Measurements from ENCODE around the gene KAT7. TPM values are rescaled to one million over a fixed set of nuclear protein-coding genes. Genes with fewer than 3 reads are reported as not detected.

KAT7 gene
- total RNA-seq, 1 experiment from 2014 or later, result 79.5 TPM

GRCh38 chr17:49874911-49875310 lies 86.4 kb downstream of the KAT7 start:
- ChIA-PET POLR2A (no interaction called here), CTCF (interaction anchor here (9.7 kb wide), 1 partner anchor 122 kb away, joined by 123 read pairs; the partner anchor contains the start of gene DLX3), RAD21 (ENCODE audit: low non-redundant PET in 1 of 2, low total read pairs in 2 of 2, uncharacterized antibody in 2 of 2, unreplicated experiment in 2 of 2) (interaction anchor here in 1 of 2 experiments (0.6 to 2.9 kb wide), 2 partner anchors 53 to 123 kb away, joined by 3 to 8 read pairs; no protein-coding TSS in a partner anchor)
- H3K4me2 ChIP-seq (ENCODE audit: low read length), result no peak overlapping the region
- DNase-seq (ENCODE audit: low read depth, low spot score) (no peak), ATAC-seq (no peak)
- intact Hi-C loops (cut with micrococcal nuclease), result no loop called here
- no peak overlapping the region for H3K27ac ChIP-seq (ENCODE audit: low read depth, low read length)
- no peak overlapping the region for H2AFZ ChIP-seq (ENCODE audit: low read depth, low read length, poor library complexity, severe bottlenecking)
- no peaks in the 10 kb centered on the region for H3K79me2 ChIP-seq (ENCODE audit: insufficient read depth, low read length)
- peaks cover 0 to under 1% of the 10 kb centered on the region in 2 experiments; a peak in 1 of 4 replicates for H3K4me1 ChIP-seq (ENCODE audit: control insufficient read depth in 1 of 2, insufficient read depth in 2 of 2, low read length in 2 of 2)
- H3K4me3 ChIP-seq (replicated peaks in 1 of 2; ENCODE audit: low read depth in 1 of 2, low read length in 2 of 2), result no peak overlapping the region
- BruUV-seq (replicated peaks), result no TSS peak
- H3K9me2 ChIP-seq (ENCODE audit: insufficient read depth), result no peaks in the 10 kb centered on the region
- H3K36me3 ChIP-seq (ENCODE audit: control insufficient read depth in 1 of 2, insufficient read depth in 2 of 2, low read length in 2 of 2), result no peaks in the 10 kb centered on the region
- H3K27me3 ChIP-seq (ENCODE audit: insufficient read depth, low read length), result no peaks in the 10 kb centered on the region
- no peak overlapping the region for H3K9ac ChIP-seq (ENCODE audit: low read length)
- H3K9me3 ChIP-seq (ENCODE audit: control insufficient read depth in 1 of 2, insufficient read depth in 1 of 2, low read depth in 1 of 2, low read length in 2 of 2), result no peaks in the 10 kb centered on the region
- TF ChIP-seq FOSL1 (IDR thresholded peaks at IDR 0.05; ENCODE audit: low read depth), result no peak
- no peak for TF ChIP-seq POLR2A (IDR thresholded peaks at IDR 0.05; ENCODE audit: borderline replicate concordance, extremely low read depth, insufficient read depth, insufficient read length)
- no peak for TF ChIP-seq TCF7L2 (IDR thresholded peaks at IDR 0.05; ENCODE audit: borderline replicate concordance, extremely low read depth, insufficient read depth, insufficient read length)
- no peak for TF ChIP-seq EGR1 (IDR thresholded peaks at IDR 0.05; ENCODE audit: low read depth)
- no peak for TF ChIP-seq ZBTB33 (IDR thresholded peaks at IDR 0.05; ENCODE audit: extremely low read depth, insufficient replicate concordance, low read length)
- TF ChIP-seq CEBPB (IDR thresholded peaks at IDR 0.05; ENCODE audit: low read depth), result no peak
- TF ChIP-seq ZNF274 (IDR thresholded peaks at IDR 0.05; ENCODE audit: low read depth, low read length), result no peak
- TF ChIP-seq EZH2 (IDR thresholded peaks at IDR 0.05), result no peak
- TF ChIP-seq SRF (IDR thresholded peaks at IDR 0.05; ENCODE audit: low read depth), result no peak
- no peak for TF ChIP-seq YY1 (IDR thresholded peaks at IDR 0.05; ENCODE audit: extremely low read depth, insufficient replicate concordance, low read depth, low read length)
- no peak for TF ChIP-seq MAX (IDR thresholded peaks at IDR 0.05)
- no peaks in the 10 kb centered on the region for H4K20me1 ChIP-seq (ENCODE audit: insufficient read depth)

Data from HCT116 (cell line).